CD14-positive monocyte (primary cell): Measurements from ENCODE around the gene ADAM11. TPM values are rescaled to one million over a fixed set of nuclear protein-coding genes. Genes with fewer than 3 reads are reported as not detected.

Source experiments
- DNase-seq, 3 donors: peaks; one replicate each; pipeline ENCODE4 v3.0.0-alpha.2; 2011 to 2022
- H2AFZ ChIP-seq: 2 replicates; pipeline ENCODE4 v1.6.0; 2012; ENCODE audit warnings: mild to moderate bottlenecking, low read depth, low read length, inconsistent platforms; ENCODE audit not compliant: insufficient read depth, poor library complexity, severe bottlenecking
- H3K27ac ChIP-seq, 2 donors: 1 replicate in 1 of 2; 2 replicates in 1 of 2; pipeline ENCODE4 v1.5.1; 2012 to 2013; ENCODE audit warnings: low read length in 2 of 2, control low read depth in 1 of 2, inconsistent platforms in 1 of 2, low read depth in 1 of 2, mild to moderate bottlenecking in 1 of 2
- H3K27me3 ChIP-seq, 2 donors: one replicate each; pipeline versions ENCODE4 v1.6.0 to v1.6.1; 2011 to 2013; ENCODE audit warnings: low read length in 2 of 2; ENCODE audit not compliant: control insufficient read depth in 2 of 2, insufficient read depth in 2 of 2
- H3K36me3 ChIP-seq, 2 donors: replicated peaks in 1 of 2; 1 replicate in 1 of 2; 2 replicates in 1 of 2; pipeline versions ENCODE4 v1.5.1 to v1.6.1; 2012 to 2013; ENCODE audit warnings: low read length in 2 of 2, control low read depth in 1 of 2, inconsistent platforms in 1 of 2, mild to moderate bottlenecking in 1 of 2; ENCODE audit not compliant: insufficient read depth in 2 of 2, control insufficient read depth in 1 of 2
- H3K4me1 ChIP-seq, 2 donors: 1 replicate in 1 of 2; 2 replicates in 1 of 2; pipeline versions ENCODE4 v1.5.1 to v1.6.1; 2012 to 2013; ENCODE audit warnings: low read length in 2 of 2, control low read depth in 1 of 2, inconsistent platforms in 1 of 2, mild to moderate bottlenecking in 1 of 2, moderate library complexity in 1 of 2; ENCODE audit not compliant: insufficient read depth in 2 of 2, control insufficient read depth in 1 of 2
- H3K4me2 ChIP-seq: replicated peaks from 2 replicates; pipeline ENCODE3; 2012; ENCODE audit warnings: low read length, moderate library complexity, mild to moderate bottlenecking; ENCODE audit not compliant: poor library complexity, severe bottlenecking; ENCODE audit errors: extremely low read depth
- H3K4me3 ChIP-seq, 3 experiments: fragments of 200-600 bp in 1 of 3; sonication (generic) in 1 of 3; replicated peaks in 1 of 3; 1 replicate in 2 of 3; 2 replicates in 1 of 3; pipeline ENCODE4 v1.5.1; 2011 to 2013; ENCODE audit warnings: low read length in 3 of 3, mild to moderate bottlenecking in 3 of 3, control low read depth in 2 of 3, low read depth in 2 of 3, inconsistent platforms in 1 of 3, moderate library complexity in 1 of 3
- H3K79me2 ChIP-seq: 2 replicates; pipeline ENCODE4 v1.6.0; 2012; ENCODE audit warnings: mild to moderate bottlenecking, control low read depth, inconsistent platforms, low read length, moderate library complexity; ENCODE audit not compliant: insufficient read depth
- H3K9ac ChIP-seq: 2 replicates; pipeline ENCODE4 v1.6.0; 2017; ENCODE audit warnings: low read length, mild to moderate bottlenecking; ENCODE audit not compliant: insufficient read depth, poor library complexity, severe bottlenecking
- H3K9me3 ChIP-seq, 2 donors: replicated peaks in 1 of 2; 1 replicate in 1 of 2; 2 replicates in 1 of 2; pipeline versions ENCODE4 v1.5.1 to v1.6.1; 2012 to 2013; ENCODE audit warnings: low read length in 2 of 2, control low read depth in 1 of 2; ENCODE audit not compliant: control insufficient read depth in 1 of 2, insufficient read depth in 1 of 2
- H4K20me1 ChIP-seq: 2 replicates; pipeline ENCODE4 v1.6.0; 2012; ENCODE audit warnings: mild to moderate bottlenecking, low read length, control low read depth, moderate library complexity; ENCODE audit not compliant: insufficient read depth
- H3K27ac Mint-ChIP-seq, 7 donors: one replicate each; pipeline ENCODE4 v1.8.0; 2020; ENCODE audit warnings: mild to moderate bottlenecking in 7 of 7, mixed read lengths in 7 of 7, moderate library complexity in 6 of 7, inconsistent platforms in 2 of 7
- H3K27me3 Mint-ChIP-seq, 3 donors: one replicate each; pipeline ENCODE4 v1.8.0; 2021 to 2022; ENCODE audit warnings: low read depth in 3 of 3, mild to moderate bottlenecking in 3 of 3, mixed read lengths in 3 of 3, moderate library complexity in 3 of 3, inconsistent platforms in 1 of 3
- H3K36me3 Mint-ChIP-seq, 2 donors: one replicate each; pipeline ENCODE4 v1.8.0; 2020; ENCODE audit warnings: mixed read lengths in 2 of 2, inconsistent platforms in 1 of 2, mild to moderate bottlenecking in 1 of 2
- H3K4me1 Mint-ChIP-seq: one replicate; pipeline ENCODE4 v1.8.0; 2020; ENCODE audit warnings: mild to moderate bottlenecking, mixed read lengths
- H3K4me3 Mint-ChIP-seq, 2 donors: one replicate each; pipeline ENCODE4 v1.8.0; 2020; ENCODE audit warnings: mild to moderate bottlenecking in 2 of 2, mixed read lengths in 2 of 2, moderate library complexity in 1 of 2
- H3K9me3 Mint-ChIP-seq, 7 donors: one replicate each; pipeline ENCODE4 v1.8.0; 2020 to 2022; ENCODE audit warnings: mixed read lengths in 7 of 7, mild to moderate bottlenecking in 6 of 7, moderate library complexity in 6 of 7, inconsistent platforms in 2 of 7
- WGBS: methylation state at CpG from one replicate; pipeline ENCODE4 v1.1.5; 2013; ENCODE audit warnings: missing lambda C conversion rate; ENCODE audit not compliant: insufficient coverage; 5-methylcytosine and 5-hydroxymethylcytosine counted together
- intact Hi-C, 2 donors: fragments of 100-400 bp; cut with micrococcal nuclease; formaldehyde crosslinking; loops; one replicate each; pipeline versions ENCODE4 v1.15.0 to v1.15.1; 2023
- polyA plus RNA-seq, 3 donors: library from polyadenylated mRNA; depleted of rRNA in 1 of 3; unstranded in 2 of 3; stranded (reverse) in 1 of 3; fragments of 300-500 nt in 2 of 3; fragments of >200 nt in 1 of 3; fragmentation: Illumina TruSeq in 2 of 3; gene quantifications; 1 replicate in 2 of 3; 2 replicates in 1 of 3; pipeline ENCODE4 v1.2.3, GENCODE V29; 2012 to 2021
- TF ChIP-seq, protein P1 (sequence below): fragments of 200-600 bp; IDR thresholded peaks from one replicate; pipeline ENCODE4 v1.8.0; 2022; ENCODE audit warnings: antibody characterized with exemption, mild to moderate bottlenecking

The ADAM11 gene
- polyA plus RNA-seq, 3 donors = 0.19 TPM; not detected in 2

DNA sequence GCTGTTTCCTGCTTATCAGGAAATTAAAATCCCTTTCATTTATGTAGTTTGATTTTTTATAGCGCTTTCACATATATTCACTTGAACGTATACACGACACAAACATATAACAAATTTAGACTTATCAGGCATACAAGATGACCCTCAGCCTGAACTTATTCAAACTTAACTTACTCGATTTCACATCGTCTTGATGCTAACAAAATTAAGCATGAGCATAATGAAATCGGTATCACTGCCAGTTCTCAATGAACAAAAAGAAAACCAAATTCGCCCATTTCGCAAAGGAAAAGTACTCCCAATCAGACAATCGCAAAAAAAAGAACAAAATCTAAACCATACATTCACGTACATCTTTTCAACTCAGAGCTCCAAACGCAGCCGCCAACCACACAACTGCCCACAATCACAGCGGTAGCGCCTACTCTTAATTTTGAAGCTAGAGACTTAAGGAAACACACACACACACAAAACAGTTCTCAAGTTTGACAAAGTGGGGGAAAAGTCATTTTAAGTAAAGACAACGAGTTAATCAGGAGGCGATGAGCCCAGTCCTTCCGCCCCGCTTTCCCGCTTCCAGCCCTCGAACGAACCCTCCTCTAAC, 70.2 kb downstream of the ADAM11 start:
- no peaks in the 10 kb centered on the region for H3K79me2 ChIP-seq
- Mint-ChIP-seq H3K36me3 (peaks cover 0 to 5% of the 10 kb centered on the region in 2 donors), H3K4me3 (peak overlapping the region; percentile 75 to 90), H3K4me1 (peaks cover 11% of the 10 kb centered on the region), H3K27ac (no peak overlapping the region), H3K9me3 (peaks cover 0 to 20% (median 6%) of the 10 kb centered on the region in 7 donors), H3K27me3 (peaks cover 68 to 89% (median 72%) of the 10 kb centered on the region in 3 donors)
- no peaks in the 10 kb centered on the region for H4K20me1 ChIP-seq
- no peak overlapping the region for H3K27ac ChIP-seq
- H3K4me1 ChIP-seq = peaks cover 10 to 20% of the 10 kb centered on the region in 2 donors
- intact Hi-C loops = no loop called here
- H3K4me3 ChIP-seq = peak overlapping the region in 1 of 3 experiments; percentile 60
- peaks cover 48 to 82% of the 10 kb centered on the region in 2 donors for H3K27me3 ChIP-seq
- no peaks in the 10 kb centered on the region for H3K36me3 ChIP-seq
- DNase-seq = no peak
- peak overlapping the region; percentile 27 for H3K9ac ChIP-seq
- peak overlapping the region; percentile 73 for H3K4me2 ChIP-seq
- peaks cover 0 to 12% of the 10 kb centered on the region in 2 donors for H3K9me3 ChIP-seq
- TF ChIP-seq, protein P1, sequence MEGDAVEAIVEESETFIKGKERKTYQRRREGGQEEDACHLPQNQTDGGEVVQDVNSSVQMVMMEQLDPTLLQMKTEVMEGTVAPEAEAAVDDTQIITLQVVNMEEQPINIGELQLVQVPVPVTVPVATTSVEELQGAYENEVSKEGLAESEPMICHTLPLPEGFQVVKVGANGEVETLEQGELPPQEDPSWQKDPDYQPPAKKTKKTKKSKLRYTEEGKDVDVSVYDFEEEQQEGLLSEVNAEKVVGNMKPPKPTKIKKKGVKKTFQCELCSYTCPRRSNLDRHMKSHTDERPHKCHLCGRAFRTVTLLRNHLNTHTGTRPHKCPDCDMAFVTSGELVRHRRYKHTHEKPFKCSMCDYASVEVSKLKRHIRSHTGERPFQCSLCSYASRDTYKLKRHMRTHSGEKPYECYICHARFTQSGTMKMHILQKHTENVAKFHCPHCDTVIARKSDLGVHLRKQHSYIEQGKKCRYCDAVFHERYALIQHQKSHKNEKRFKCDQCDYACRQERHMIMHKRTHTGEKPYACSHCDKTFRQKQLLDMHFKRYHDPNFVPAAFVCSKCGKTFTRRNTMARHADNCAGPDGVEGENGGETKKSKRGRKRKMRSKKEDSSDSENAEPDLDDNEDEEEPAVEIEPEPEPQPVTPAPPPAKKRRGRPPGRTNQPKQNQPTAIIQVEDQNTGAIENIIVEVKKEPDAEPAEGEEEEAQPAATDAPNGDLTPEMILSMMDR = no peak
- peak overlapping the region; percentile 67 for H2AFZ ChIP-seq
- WGBS = 2% methylated on average over 14 of the region's 21 CpGs

DNA sequence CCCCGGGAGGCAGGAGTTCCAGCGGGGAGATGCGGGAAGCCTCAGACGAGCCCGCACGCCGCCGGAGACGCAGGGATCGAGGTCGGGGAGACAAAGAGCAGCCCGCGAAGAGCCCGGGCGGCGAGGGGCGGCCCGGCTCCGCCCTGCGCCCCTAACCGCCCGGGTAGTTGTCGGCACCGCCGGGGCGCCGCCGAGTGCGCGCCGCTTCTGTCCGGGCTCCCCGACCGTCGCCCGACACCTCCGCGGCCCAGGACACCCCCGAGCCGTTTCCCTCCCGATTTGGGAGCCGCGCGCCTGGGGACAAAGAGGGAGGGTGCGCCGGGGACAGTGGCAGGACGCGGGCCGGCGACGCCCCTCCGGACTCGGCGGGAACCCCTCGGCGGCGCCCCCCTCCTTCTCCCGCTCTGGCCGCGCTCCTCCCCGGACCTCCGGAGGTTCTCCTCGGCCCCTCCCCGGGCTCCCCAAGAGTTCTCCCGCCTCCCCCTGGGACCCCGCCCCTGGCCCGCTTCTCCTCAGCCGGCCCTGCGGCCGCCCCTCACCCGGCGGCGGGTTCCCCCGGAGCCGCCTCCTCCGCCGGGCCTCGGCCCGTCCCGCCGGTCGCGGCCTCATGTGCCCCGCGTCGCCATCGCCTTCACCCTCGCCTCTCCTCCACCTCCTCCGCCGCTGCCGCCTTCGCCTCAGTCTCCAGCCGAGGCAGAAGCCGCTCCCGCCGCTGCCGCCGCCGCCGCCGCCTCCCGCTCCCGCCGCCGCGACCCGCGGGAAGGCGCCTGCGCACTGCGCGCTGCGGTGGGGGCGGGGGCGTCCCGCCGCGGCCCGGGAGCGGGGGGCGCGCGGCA, 71.0 kb downstream of the ADAM11 start, which contains the start of gene GJC1:
Gene GJC1, minus strand, starts transcription at position 765 of the 836 bp plus-strand sequence. CDS start 24,470 bp downstream, outside the sequence.
- Mint-ChIP-seq H3K4me1 (peaks cover 11% of the 10 kb centered on the region), H3K27me3 (peaks cover 73 to 94% (median 77%) of the 10 kb centered on the region in 3 donors), H3K27ac (no peak within 1 kb of the TSS), H3K9me3 (peaks cover 0 to 24% (median 6%) of the 10 kb centered on the region in 7 donors), H3K4me3 (peak within 1 kb of the TSS; percentile 75 to 90), H3K36me3 (peaks cover 0 to 5% of the 10 kb centered on the region in 2 donors)
- Histone ChIP-seq H3K27ac (no peak within 1 kb of the TSS), H2AFZ (peak within 1 kb of the TSS; percentile 67), H3K27me3 (peaks cover 48 to 81% of the 10 kb centered on the region in 2 donors), H3K36me3 (no peaks in the 10 kb centered on the region), H3K9ac (peak within 1 kb of the TSS; percentile 27), H3K9me3 (peaks cover 0 to 12% of the 10 kb centered on the region in 2 donors), H3K4me1 (peaks cover 10 to 20% of the 10 kb centered on the region in 2 donors), H4K20me1 (no peaks in the 10 kb centered on the region), H3K4me3 (peak within 1 kb of the TSS in 1 of 3 experiments; percentile 60), H3K79me2 (no peaks in the 10 kb centered on the region), H3K4me2 (peak within 1 kb of the TSS; percentile 73)
- WGBS = under 1% methylated on average over 123 of the region's 123 CpGs
- TF ChIP-seq, protein P1 = no peak
- no peak for DNase-seq
- intact Hi-C loops = no loop called here
